ENCODE results near the gene SUGCT. TPM values are rescaled to one million over a fixed set of nuclear protein-coding genes. Genes with fewer than 3 reads are reported as not detected.
A peak's percentile ranks its signal among the peaks of the same experiment; 100 is the strongest.

SUGCT gene
- total RNA-seq, 4 donors from 2014 or later = 7.8 to 15.0 (median 12.8) TPM

- DNase-seq (ENCODE audit: extremely low spot score) = peak; percentile 3
- Histone ChIP-seq H3K4me1 (peaks cover 0 to 20% (median 15%) of the 10 kb centered on the region in 4 donors), H3K27ac (replicated peaks in 1 of 4) (peak overlapping the region in 3 of 4 donors; percentile 41 to 57 (median 41)), H3K36me3 (no peaks in the 10 kb centered on the region), H3K9me3 (no peaks in the 10 kb centered on the region), H3K27me3 (peaks cover 0 to 5% (median 0%) of the 10 kb centered on the region in 4 donors), H3K4me3 (no peak overlapping the region)
- intact Hi-C loops (cut with DNase I) = no loop called here
- TF ChIP-seq CTCF (IDR thresholded peaks at IDR 0.05) (no peak), EP300 (IDR thresholded peaks at IDR 0.05) (no peak)
Observed at GRCh38 chr7:40682696-40683095, 547.9 kb downstream of the SUGCT start.

GRCh38 chr7:40694026-40694809 lies 559.4 kb downstream of the SUGCT start:
- intact Hi-C loops (cut with DNase I) = no loop called here
- TF ChIP-seq EP300 (IDR thresholded peaks at IDR 0.05) (no peak), POLR2A (IDR thresholded peaks at IDR 0.05; ENCODE audit: low read depth) (no peak), CTCF (IDR thresholded peaks at IDR 0.05) (no peak), POLR2AphosphoS5 (IDR thresholded peaks at IDR 0.05) (no peak)
- 56% methylated on average over 6 of the region's 6 CpGs for WGBS
- H3K4me1 ChIP-seq = peaks cover 0 to 10% (median 0%) of the 10 kb centered on the region in 4 donors
- no peaks in the 10 kb centered on the region for H3K9me3 ChIP-seq
- peak overlapping the region in 1 of 4 donors; percentile 9 for H3K27ac ChIP-seq (replicated peaks in 1 of 4)
- no peaks in the 10 kb centered on the region for H3K27me3 ChIP-seq
- no peaks in the 10 kb centered on the region for H3K36me3 ChIP-seq
- no peak overlapping the region for H3K4me3 ChIP-seq
- no peak for DNase-seq (ENCODE audit: extremely low spot score)

- Histone ChIP-seq H3K36me3 (no peaks in the 10 kb centered on the region), H3K27ac (replicated peaks in 1 of 4) (no peak overlapping the region), H3K4me3 (no peak overlapping the region), H3K27me3 (no peaks in the 10 kb centered on the region), H3K4me1 (peaks cover 0 to 6% (median 0%) of the 10 kb centered on the region in 4 donors), H3K9me3 (no peaks in the 10 kb centered on the region)
- intact Hi-C loops (cut with DNase I) = no loop called here
- TF ChIP-seq CTCF (IDR thresholded peaks at IDR 0.05) (no peak), POLR2A (IDR thresholded peaks at IDR 0.05; ENCODE audit: low read depth) (no peak), POLR2AphosphoS5 (IDR thresholded peaks at IDR 0.05) (no peak), EP300 (IDR thresholded peaks at IDR 0.05) (no peak)
- 95% methylated on average over 3 of the region's 3 CpGs for WGBS
- peak; percentile 57 for DNase-seq (ENCODE audit: extremely low spot score)
Observed at GRCh38 chr7:40694991-40695390, 560.2 kb downstream of the SUGCT start.

- Histone ChIP-seq H3K9me3 (no peaks in the 10 kb centered on the region), H3K4me1 (peaks cover 0 to 6% (median 2%) of the 10 kb centered on the region in 4 donors), H3K27ac (replicated peaks in 1 of 4) (no peak overlapping the region), H3K4me3 (no peak overlapping the region), H3K36me3 (no peaks in the 10 kb centered on the region), H3K27me3 (no peaks in the 10 kb centered on the region)
- 90% methylated on average over 4 of the region's 4 CpGs for WGBS
- intact Hi-C loops (cut with DNase I) = no loop called here
- TF ChIP-seq POLR2AphosphoS5 (IDR thresholded peaks at IDR 0.05) = no peak
- TF ChIP-seq POLR2A (IDR thresholded peaks at IDR 0.05; ENCODE audit: low read depth) = no peak
- no peak for TF ChIP-seq CTCF (IDR thresholded peaks at IDR 0.05)
- TF ChIP-seq EP300 (IDR thresholded peaks at IDR 0.05) = no peak
- DNase-seq (ENCODE audit: extremely low spot score) = no peak
Observed at GRCh38 chr7:40697653-40698052, 562.8 kb downstream of the SUGCT start.

Data from esophagus muscularis mucosa (tissue), 4 donors.